ENCODE measurements around the gene GLRX.
"Not testable (repeated sequence)": the region's sequence is repeated elsewhere in the genome, so short reads cannot be mapped to it uniquely, and the experiment has no call there.

DNA sequence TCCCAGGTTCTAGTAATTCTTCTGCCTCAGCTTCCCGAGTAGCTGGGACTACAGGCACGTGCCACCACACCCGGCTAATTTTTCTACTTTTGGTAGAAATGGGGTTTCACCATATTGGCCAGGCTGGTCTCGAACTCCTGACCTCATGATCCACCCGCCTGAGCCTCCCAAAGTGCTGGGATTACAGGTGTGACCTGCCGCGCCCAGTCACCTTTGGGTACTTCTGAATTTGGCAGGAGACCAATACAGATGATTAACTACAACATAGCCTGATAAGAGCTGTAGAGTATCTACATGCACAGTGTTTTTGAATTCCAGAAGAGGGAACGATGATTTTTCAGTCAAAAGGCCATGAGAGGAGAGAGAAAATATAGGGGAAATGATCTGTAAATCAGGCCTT is 9.5 kb downstream of the GLRX start:
- TF ChIP-seq, protein P1, sequence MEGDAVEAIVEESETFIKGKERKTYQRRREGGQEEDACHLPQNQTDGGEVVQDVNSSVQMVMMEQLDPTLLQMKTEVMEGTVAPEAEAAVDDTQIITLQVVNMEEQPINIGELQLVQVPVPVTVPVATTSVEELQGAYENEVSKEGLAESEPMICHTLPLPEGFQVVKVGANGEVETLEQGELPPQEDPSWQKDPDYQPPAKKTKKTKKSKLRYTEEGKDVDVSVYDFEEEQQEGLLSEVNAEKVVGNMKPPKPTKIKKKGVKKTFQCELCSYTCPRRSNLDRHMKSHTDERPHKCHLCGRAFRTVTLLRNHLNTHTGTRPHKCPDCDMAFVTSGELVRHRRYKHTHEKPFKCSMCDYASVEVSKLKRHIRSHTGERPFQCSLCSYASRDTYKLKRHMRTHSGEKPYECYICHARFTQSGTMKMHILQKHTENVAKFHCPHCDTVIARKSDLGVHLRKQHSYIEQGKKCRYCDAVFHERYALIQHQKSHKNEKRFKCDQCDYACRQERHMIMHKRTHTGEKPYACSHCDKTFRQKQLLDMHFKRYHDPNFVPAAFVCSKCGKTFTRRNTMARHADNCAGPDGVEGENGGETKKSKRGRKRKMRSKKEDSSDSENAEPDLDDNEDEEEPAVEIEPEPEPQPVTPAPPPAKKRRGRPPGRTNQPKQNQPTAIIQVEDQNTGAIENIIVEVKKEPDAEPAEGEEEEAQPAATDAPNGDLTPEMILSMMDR (IDR thresholded peaks at IDR 0.05; ENCODE audit: low read length): not testable (repeated sequence)
- TF ChIP-seq EZH2 (IDR thresholded peaks at IDR 0.05; ENCODE audit: borderline replicate concordance, low read length): not testable (repeated sequence)
